ENCODE measurements around the gene ADNP. TPM values are rescaled to one million over a fixed set of nuclear protein-coding genes. Genes with fewer than 3 reads are reported as not detected.
A peak's percentile ranks its signal among the peaks of the same experiment; 100 is the strongest.
"Not testable (repeated sequence)": the region's sequence is repeated elsewhere in the genome, so short reads cannot be mapped to it uniquely, and the experiment has no call there.

ADNP gene
- polyA plus RNA-seq (2013, experiment 1 of 2): 118 TPM
- polyA plus RNA-seq (2013, experiment 2 of 2): 114 TPM

- H3K27me3 ChIP-seq (ENCODE audit: insufficient read depth, low read length, poor library complexity): no peaks in the 10 kb centered on the region
- peak within 1 kb of the TSS; percentile 99 for H4K8ac ChIP-seq (ENCODE audit: low read depth, low read length)
- peak within 1 kb of the TSS; percentile 95 for H3K9ac ChIP-seq (ENCODE audit: low read length)
- H2BK15ac ChIP-seq (replicated peaks; ENCODE audit: low read depth): no peak within 1 kb of the TSS
- peak within 1 kb of the TSS; percentile 100 for H3K18ac ChIP-seq (ENCODE audit: low read length)
- H3K4ac ChIP-seq (ENCODE audit: low read depth, low read length): peak within 1 kb of the TSS; percentile 95
- H2BK120ac ChIP-seq (ENCODE audit: low read depth, low read length): peak within 1 kb of the TSS; percentile 97
- no peak within 1 kb of the TSS for H2AK5ac ChIP-seq (ENCODE audit: low read length)
- peaks cover 8% of the 10 kb centered on the region for H3K4me1 ChIP-seq (ENCODE audit: control insufficient read depth, low read depth, low read length)
- WGBS (ENCODE audit: extremely low coverage, insufficient coverage, low lambda C conversion rate): no CpG with 5 or more reads among the region's 58 CpGs
- H3K79me1 ChIP-seq (ENCODE audit: low read length): no peaks in the 10 kb centered on the region
- peaks cover 3% of the 10 kb centered on the region for H3K36me3 ChIP-seq (ENCODE audit: control insufficient read depth, insufficient read depth, low read length)
- peak within 1 kb of the TSS; percentile 87 for H3K4me3 ChIP-seq (ENCODE audit: low read length)
- H3K27ac ChIP-seq (ENCODE audit: low read depth, low read length): peak within 1 kb of the TSS; percentile 100
- DNase-seq: peak; percentile 98
- peaks cover 34% of the 10 kb centered on the region for H3K79me2 ChIP-seq (ENCODE audit: control insufficient read depth, insufficient read depth, low read length)
- H3K23ac ChIP-seq (ENCODE audit: low read length): peak within 1 kb of the TSS; percentile 74
- H3K56ac ChIP-seq (ENCODE audit: low read length): peak within 1 kb of the TSS; percentile 96
- H3K4me2 ChIP-seq (ENCODE audit: low read length): no peak within 1 kb of the TSS
- H4K5ac ChIP-seq (ENCODE audit: low read length): no peak within 1 kb of the TSS
- peak within 1 kb of the TSS; percentile 91 for H2BK5ac ChIP-seq (ENCODE audit: low read length)
Measured at GRCh38 chr20:50931306-50932015, at the start of gene ADNP. Gene ADNP, minus strand, starts transcription at chr20:50931437. Its CDS starts 27,441 bp downstream, at chr20:50903996.

GRCh38 chr20:50980071-50980681, 48.9 kb upstream of the ADNP start:
- H4K8ac ChIP-seq (ENCODE audit: low read depth, low read length): no peak overlapping the region
- H3K27ac ChIP-seq (ENCODE audit: low read depth, low read length): no peak overlapping the region
- H3K9ac ChIP-seq (ENCODE audit: low read length): no peak overlapping the region
- H2BK15ac ChIP-seq (replicated peaks; ENCODE audit: low read depth): no peak overlapping the region
- H3K4me3 ChIP-seq (ENCODE audit: low read length): no peak overlapping the region
- H3K36me3 ChIP-seq (ENCODE audit: control insufficient read depth, insufficient read depth, low read length): no peaks in the 10 kb centered on the region
- no peak overlapping the region for H4K5ac ChIP-seq (ENCODE audit: low read length)
- no peak overlapping the region for H2BK120ac ChIP-seq (ENCODE audit: low read depth, low read length)
- H3K4me2 ChIP-seq (ENCODE audit: low read length): no peak overlapping the region
- no peak overlapping the region for H3K23ac ChIP-seq (ENCODE audit: low read length)
- H3K79me2 ChIP-seq (ENCODE audit: control insufficient read depth, insufficient read depth, low read length): no peaks in the 10 kb centered on the region
- H3K79me1 ChIP-seq (ENCODE audit: low read length): no peaks in the 10 kb centered on the region
- H3K4me1 ChIP-seq (ENCODE audit: control insufficient read depth, low read depth, low read length): no peaks in the 10 kb centered on the region
- no peak overlapping the region for H3K56ac ChIP-seq (ENCODE audit: low read length)
- no CpG with 5 or more reads among the region's 8 CpGs for WGBS (ENCODE audit: extremely low coverage, insufficient coverage, low lambda C conversion rate)
- no peak overlapping the region for H2AK5ac ChIP-seq (ENCODE audit: low read length)
- H3K27me3 ChIP-seq (ENCODE audit: insufficient read depth, low read length, poor library complexity): no peaks in the 10 kb centered on the region
- H3K4ac ChIP-seq (ENCODE audit: low read depth, low read length): no peak overlapping the region
- H3K18ac ChIP-seq (ENCODE audit: low read length): no peak overlapping the region
- no peak overlapping the region for H2BK5ac ChIP-seq (ENCODE audit: low read length)
- DNase-seq: peak; percentile 41

GRCh38 chr20:50978533-50978932, 47.3 kb upstream of the ADNP start:
- H3K79me1 ChIP-seq (ENCODE audit: low read length); H3K23ac ChIP-seq (ENCODE audit: low read length); H3K79me2 ChIP-seq (ENCODE audit: control insufficient read depth, insufficient read depth, low read length); H3K4me1 ChIP-seq (ENCODE audit: control insufficient read depth, low read depth, low read length); H4K8ac ChIP-seq (ENCODE audit: low read depth, low read length); H3K27me3 ChIP-seq (ENCODE audit: insufficient read depth, low read length, poor library complexity); DNase-seq; H3K9ac ChIP-seq (ENCODE audit: low read length); H2BK5ac ChIP-seq (ENCODE audit: low read length); H2AK5ac ChIP-seq (ENCODE audit: low read length); H3K4me2 ChIP-seq (ENCODE audit: low read length); H3K27ac ChIP-seq (ENCODE audit: low read depth, low read length); H3K4ac ChIP-seq (ENCODE audit: low read depth, low read length); H3K4me3 ChIP-seq (ENCODE audit: low read length); H3K56ac ChIP-seq (ENCODE audit: low read length); H3K36me3 ChIP-seq (ENCODE audit: control insufficient read depth, insufficient read depth, low read length); H4K5ac ChIP-seq (ENCODE audit: low read length); H3K18ac ChIP-seq (ENCODE audit: low read length); H2BK15ac ChIP-seq (replicated peaks; ENCODE audit: low read depth); H2BK120ac ChIP-seq (ENCODE audit: low read depth, low read length): not testable (repeated sequence)
- no CpG with 5 or more reads among the region's 4 CpGs for WGBS (ENCODE audit: extremely low coverage, insufficient coverage, low lambda C conversion rate)

- H3K9ac ChIP-seq (ENCODE audit: low read length): no peak overlapping the region
- H3K4me2 ChIP-seq (ENCODE audit: low read length): no peak overlapping the region
- no peak overlapping the region for H3K27ac ChIP-seq (ENCODE audit: low read depth, low read length)
- no peak overlapping the region for H2BK120ac ChIP-seq (ENCODE audit: low read depth, low read length)
- H3K4ac ChIP-seq (ENCODE audit: low read depth, low read length): no peak overlapping the region
- H3K18ac ChIP-seq (ENCODE audit: low read length): no peak overlapping the region
- H3K4me3 ChIP-seq (ENCODE audit: low read length): no peak overlapping the region
- H2AK5ac ChIP-seq (ENCODE audit: low read length): no peak overlapping the region
- H3K27me3 ChIP-seq (ENCODE audit: insufficient read depth, low read length, poor library complexity): no peaks in the 10 kb centered on the region
- H2BK5ac ChIP-seq (ENCODE audit: low read length): no peak overlapping the region
- no peaks in the 10 kb centered on the region for H3K4me1 ChIP-seq (ENCODE audit: control insufficient read depth, low read depth, low read length)
- no peak overlapping the region for H4K8ac ChIP-seq (ENCODE audit: low read depth, low read length)
- no peaks in the 10 kb centered on the region for H3K79me1 ChIP-seq (ENCODE audit: low read length)
- DNase-seq: no peak
- no peak overlapping the region for H4K5ac ChIP-seq (ENCODE audit: low read length)
- no peaks in the 10 kb centered on the region for H3K36me3 ChIP-seq (ENCODE audit: control insufficient read depth, insufficient read depth, low read length)
- no CpG with 5 or more reads among the region's 20 CpGs for WGBS (ENCODE audit: extremely low coverage, insufficient coverage, low lambda C conversion rate)
- H3K79me2 ChIP-seq (ENCODE audit: control insufficient read depth, insufficient read depth, low read length): no peaks in the 10 kb centered on the region
- H2BK15ac ChIP-seq (replicated peaks; ENCODE audit: low read depth): no peak overlapping the region
- H3K56ac ChIP-seq (ENCODE audit: low read length): no peak overlapping the region
- no peak overlapping the region for H3K23ac ChIP-seq (ENCODE audit: low read length)
Measured at GRCh38 chr20:50977066-50978021, 46.1 kb upstream of the ADNP start.

GRCh38 chr20:50975701-50976330, 44.6 kb upstream of the ADNP start:
- Histone ChIP-seq H3K56ac (ENCODE audit: low read length) (no peak overlapping the region), H3K79me2 (ENCODE audit: control insufficient read depth, insufficient read depth, low read length) (no peaks in the 10 kb centered on the region), H2BK5ac (ENCODE audit: low read length) (no peak overlapping the region), H3K27me3 (ENCODE audit: insufficient read depth, low read length, poor library complexity) (no peaks in the 10 kb centered on the region), H2AK5ac (ENCODE audit: low read length) (no peak overlapping the region), H3K23ac (ENCODE audit: low read length) (no peak overlapping the region), H2BK15ac (replicated peaks; ENCODE audit: low read depth) (no peak overlapping the region), H4K5ac (ENCODE audit: low read length) (no peak overlapping the region), H3K36me3 (ENCODE audit: control insufficient read depth, insufficient read depth, low read length) (no peaks in the 10 kb centered on the region), H4K8ac (ENCODE audit: low read depth, low read length) (no peak overlapping the region), H3K27ac (ENCODE audit: low read depth, low read length) (no peak overlapping the region), H2BK120ac (ENCODE audit: low read depth, low read length) (no peak overlapping the region), H3K18ac (ENCODE audit: low read length) (no peak overlapping the region), H3K4me2 (ENCODE audit: low read length) (no peak overlapping the region), H3K4ac (ENCODE audit: low read depth, low read length) (no peak overlapping the region), H3K4me3 (ENCODE audit: low read length) (no peak overlapping the region), H3K4me1 (ENCODE audit: control insufficient read depth, low read depth, low read length) (no peaks in the 10 kb centered on the region), H3K79me1 (ENCODE audit: low read length) (no peaks in the 10 kb centered on the region), H3K9ac (ENCODE audit: low read length) (no peak overlapping the region)
- DNase-seq: no peak
- WGBS (ENCODE audit: extremely low coverage, insufficient coverage, low lambda C conversion rate): no CpG with 5 or more reads among the region's 10 CpGs

Data from mesendoderm (in vitro differentiated cells).